ENCODE measurements around the gene CFAP157. TPM values are rescaled to one million over a fixed set of nuclear protein-coding genes. Genes with fewer than 3 reads are reported as not detected.

Gene CFAP157
- total RNA-seq, 1 experiment from 2014 or later = 0.68 TPM

GRCh38 chr9:127667127-127667844, 39.5 kb upstream of the CFAP157 start:
- no peak overlapping the region for H3K4me3 ChIP-seq
- H3K4me1 ChIP-seq (replicated peaks; ENCODE audit: insufficient read depth) = no peaks in the 10 kb centered on the region
- DNase-seq = no peak
- H3F3A ChIP-seq (ENCODE audit: insufficient read depth, low read depth) = no peaks in the 10 kb centered on the region; the same call in 1 of the 2 replicates
- intact Hi-C loops (cut with micrococcal nuclease; ENCODE audit: unreplicated experiment) = no loop called here
- POLR2A ChIA-PET (ENCODE audit: unreplicated experiment) = interaction anchor here (0.6 kb wide), 2 partner anchors 347 to 739 kb away, joined by 5 to 12 read pairs; no protein-coding TSS in a partner anchor
- no peaks in the 10 kb centered on the region for H3K79me2 ChIP-seq (ENCODE audit: low read depth)
- BruUV-seq (replicated peaks) = no TSS peak
- H3K36me3 ChIP-seq (ENCODE audit: low read depth) = no peaks in the 10 kb centered on the region
- no peak overlapping the region for H3K27ac ChIP-seq
- H2AFZ ChIP-seq = no peak overlapping the region
- no peaks in the 10 kb centered on the region; the same call in 1 of the 2 replicates for H4K20me1 ChIP-seq (ENCODE audit: insufficient read depth)
- H3K4me2 ChIP-seq = no peak overlapping the region
- no peak for TF ChIP-seq CTCF (conservative IDR thresholded peaks at IDR 0.05)
- no peaks in the 10 kb centered on the region for H3K9me3 ChIP-seq (ENCODE audit: insufficient read depth, low read depth)
- H3K9me2 ChIP-seq (ENCODE audit: insufficient read depth) = no peaks in the 10 kb centered on the region
- CTCF ChIA-PET = no interaction called here
- H3K27me3 ChIP-seq (ENCODE audit: insufficient read depth, low read depth) = no peaks in the 10 kb centered on the region

GRCh38 chr9:127667906-127668305, 38.9 kb upstream of the CFAP157 start:
- H3K4me1 ChIP-seq (replicated peaks; ENCODE audit: insufficient read depth) = no peaks in the 10 kb centered on the region
- no peaks in the 10 kb centered on the region for H3K9me3 ChIP-seq (ENCODE audit: insufficient read depth, low read depth)
- H2AFZ ChIP-seq = no peak overlapping the region
- H3K27ac ChIP-seq = no peak overlapping the region
- H3K4me3 ChIP-seq = no peak overlapping the region
- no peak overlapping the region for H3K4me2 ChIP-seq
- H3K79me2 ChIP-seq (ENCODE audit: low read depth) = no peaks in the 10 kb centered on the region
- DNase-seq = no peak
- no peaks in the 10 kb centered on the region; the same call in 1 of the 2 replicates for H4K20me1 ChIP-seq (ENCODE audit: insufficient read depth)
- no peak for TF ChIP-seq EZH2 (IDR thresholded peaks at IDR 0.05; ENCODE audit: low read depth)
- no peak for TF ChIP-seq CTCF (conservative IDR thresholded peaks at IDR 0.05)
- no peaks in the 10 kb centered on the region for H3K9me2 ChIP-seq (ENCODE audit: insufficient read depth)
- no peaks in the 10 kb centered on the region; the same call in 1 of the 2 replicates for H3F3A ChIP-seq (ENCODE audit: insufficient read depth, low read depth)
- H3K36me3 ChIP-seq (ENCODE audit: low read depth) = no peaks in the 10 kb centered on the region
- CTCF ChIA-PET = no interaction called here
- no peaks in the 10 kb centered on the region for H3K27me3 ChIP-seq (ENCODE audit: insufficient read depth, low read depth)
- BruUV-seq (replicated peaks) = no TSS peak
- POLR2A ChIA-PET (ENCODE audit: unreplicated experiment) = interaction anchor here (0.6 to 0.7 kb wide), 2 partner anchors 23 to 740 kb away, joined by 3 to 5 read pairs; no protein-coding TSS in a partner anchor
- intact Hi-C loops (cut with micrococcal nuclease; ENCODE audit: unreplicated experiment) = no loop called here

GRCh38 chr9:127673234-127673633, 33.6 kb upstream of the CFAP157 start:
- Histone ChIP-seq H3K9me2 (ENCODE audit: insufficient read depth) (no peaks in the 10 kb centered on the region), H3K9me3 (ENCODE audit: insufficient read depth, low read depth) (no peaks in the 10 kb centered on the region), H3F3A (ENCODE audit: insufficient read depth, low read depth) (no peaks in the 10 kb centered on the region), H3K27ac (no peak overlapping the region), H3K4me2 (no peak overlapping the region), H4K20me1 (ENCODE audit: insufficient read depth) (no peaks in the 10 kb centered on the region), H2AFZ (no peak overlapping the region), H3K36me3 (ENCODE audit: low read depth) (no peaks in the 10 kb centered on the region), H3K4me3 (no peak overlapping the region), H3K79me2 (ENCODE audit: low read depth) (no peaks in the 10 kb centered on the region), H3K27me3 (ENCODE audit: insufficient read depth, low read depth) (no peaks in the 10 kb centered on the region), H3K4me1 (replicated peaks; ENCODE audit: insufficient read depth) (no peaks in the 10 kb centered on the region)
- DNase-seq = no peak
- CTCF ChIA-PET = no interaction called here
- TF ChIP-seq CTCF (conservative IDR thresholded peaks at IDR 0.05) (no peak), EZH2 (IDR thresholded peaks at IDR 0.05; ENCODE audit: low read depth) (no peak)
- POLR2A ChIA-PET (ENCODE audit: unreplicated experiment) = no interaction called here
- no TSS peak for BruUV-seq (replicated peaks)
- intact Hi-C loops (cut with micrococcal nuclease; ENCODE audit: unreplicated experiment) = no loop called here
